GM15510 (cell line): Measurements from ENCODE around the gene DPEP1.
A peak's percentile ranks its signal among the peaks of the same experiment; 100 is the strongest.

ENCODE experiments used
- POLR2A ChIP-seq: IDR thresholded peaks from 3 replicates; pipeline ENCODE4 v1.6.1; 2011; ENCODE audit warnings: borderline replicate concordance; ENCODE audit not compliant: insufficient read length; ENCODE audit errors: extremely low read depth

The DPEP1 gene

DNA sequence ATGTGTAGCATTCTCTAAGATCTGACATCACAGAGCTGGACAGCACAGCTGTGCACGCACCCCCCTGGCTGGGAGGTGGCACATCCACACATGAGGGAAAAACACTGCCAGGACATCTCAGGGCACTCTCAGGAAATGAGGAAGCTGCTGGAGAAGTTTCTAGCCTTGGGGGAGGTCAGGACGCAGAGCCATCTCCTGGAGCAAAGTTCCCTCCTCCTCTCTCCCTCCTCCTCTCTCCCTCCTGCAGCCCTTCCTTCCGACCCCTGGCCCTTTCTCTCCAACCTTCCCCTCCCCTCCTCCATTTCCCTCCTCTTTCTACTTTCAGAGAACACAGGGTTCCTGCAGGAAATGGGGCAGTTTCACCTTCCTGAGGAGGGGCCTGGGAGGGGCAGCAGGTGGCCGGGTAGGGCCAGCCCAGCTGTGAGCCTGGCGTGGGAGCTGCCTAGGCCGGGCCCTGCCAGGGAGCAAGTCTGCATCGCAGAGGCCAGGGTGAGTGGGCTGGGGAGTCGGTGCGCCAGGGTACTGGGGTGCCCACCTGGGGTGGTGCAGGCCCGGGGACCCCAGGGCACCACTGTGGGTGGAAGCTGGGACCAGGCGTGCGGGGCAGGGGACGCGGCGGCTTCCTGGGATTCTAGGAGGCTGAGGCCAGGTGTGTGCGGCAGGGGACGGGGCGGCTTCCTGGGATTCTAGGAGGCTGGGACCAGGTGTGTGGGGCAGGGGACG is at the start of gene DPEP1:
Gene DPEP1, plus strand, starts transcription at position 412 of the 723 bp plus-strand sequence. CDS start 16,769 bp downstream, outside the sequence.
- no peak for TF ChIP-seq POLR2A

DNA sequence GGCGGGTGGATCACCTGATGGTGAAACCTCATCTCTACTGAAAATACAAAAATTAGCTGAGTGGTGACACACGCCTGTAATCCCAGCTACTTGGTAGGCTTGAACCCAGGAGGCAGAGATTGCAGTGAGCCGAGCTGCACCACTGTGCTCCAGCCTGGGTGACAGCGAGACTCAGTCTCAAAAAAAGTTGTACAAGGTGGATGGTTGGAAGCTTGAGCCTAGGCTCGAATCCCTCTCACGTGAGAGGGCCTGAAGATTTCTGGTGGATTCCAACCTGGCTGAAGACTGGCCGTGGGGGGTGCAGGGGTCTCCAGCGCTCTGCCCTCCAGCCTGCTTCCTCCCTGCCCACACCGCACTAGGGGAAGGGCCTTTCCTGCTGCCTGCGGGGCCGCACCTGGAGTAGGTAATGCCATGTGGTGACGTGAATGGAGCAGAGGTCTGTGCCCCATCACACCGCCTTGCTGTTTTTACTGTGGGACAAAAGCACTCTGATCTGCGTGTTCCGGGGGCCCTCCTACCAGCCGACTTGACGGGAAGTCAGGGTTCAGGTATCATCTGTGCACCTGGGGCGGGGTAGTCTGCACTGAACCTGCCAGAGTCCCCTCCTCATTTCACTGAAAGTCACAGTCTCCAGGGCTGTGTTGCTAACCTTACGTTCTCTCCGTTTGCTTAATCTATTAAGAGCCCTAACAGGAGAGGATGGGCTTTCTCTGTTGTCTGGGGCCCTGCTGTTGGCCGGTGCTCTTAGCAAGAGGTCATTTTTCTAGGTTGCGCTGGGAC is 48.8 kb upstream of the DPEP1 start:
- peak; percentile 23 for TF ChIP-seq POLR2A

DNA sequence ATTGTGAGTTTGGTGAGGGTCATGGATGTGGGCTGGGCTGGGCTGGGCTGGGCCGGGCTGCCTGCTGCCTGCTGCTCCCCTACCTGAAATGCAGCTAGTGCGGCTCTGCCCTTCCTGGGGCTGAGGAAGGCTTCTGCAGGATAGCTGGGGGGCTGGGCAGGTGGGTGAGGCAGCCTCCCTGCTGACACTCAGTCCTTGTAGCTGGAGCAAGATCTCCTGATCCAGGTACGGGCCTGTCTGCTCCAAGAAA is 48.3 kb upstream of the DPEP1 start:
- TF ChIP-seq POLR2A: no peak

DNA sequence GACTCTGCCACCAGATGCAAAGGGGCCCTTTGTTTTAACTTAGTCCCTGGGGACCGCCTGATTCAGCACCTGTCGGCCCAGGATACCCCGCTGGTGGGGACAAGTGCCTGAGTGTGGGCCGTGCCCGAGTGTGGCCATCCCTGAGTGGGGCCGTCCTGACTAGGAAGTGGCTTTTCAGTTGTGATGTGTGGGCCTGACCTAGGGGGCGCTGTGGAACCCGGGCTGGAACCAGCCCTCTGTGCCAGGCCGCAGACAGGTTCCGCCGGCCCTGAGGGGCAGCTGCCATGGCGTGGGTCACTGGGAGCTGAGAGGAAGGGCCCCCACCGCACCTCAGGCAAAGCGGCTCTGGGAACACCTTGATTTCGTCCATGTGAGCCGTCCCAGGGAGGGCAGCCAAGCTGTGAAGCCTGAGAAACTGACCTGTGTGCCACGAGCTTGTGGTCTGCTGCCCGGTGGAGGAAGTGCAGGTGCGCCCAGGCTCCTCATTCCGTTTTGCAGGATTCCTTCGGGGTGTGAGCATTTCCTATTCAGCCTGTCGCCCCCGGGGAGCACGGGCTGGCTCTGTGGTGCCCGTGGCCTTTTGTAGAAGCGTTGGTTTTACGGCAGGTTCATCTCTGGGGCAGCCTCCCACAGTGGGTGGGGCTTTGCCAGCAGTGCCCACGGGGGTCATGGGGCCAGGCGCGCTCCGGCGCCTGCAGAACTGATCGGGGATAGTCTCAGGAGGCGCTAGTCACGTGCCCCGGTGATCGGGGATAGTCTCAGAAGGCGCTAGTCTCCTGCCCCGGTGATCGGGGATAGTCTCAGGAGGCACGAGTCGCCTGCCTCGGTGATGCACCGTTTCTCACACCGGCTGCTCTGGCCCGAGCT is 47.7 kb upstream of the DPEP1 start:
- peak; percentile 39 for TF ChIP-seq POLR2A

DNA sequence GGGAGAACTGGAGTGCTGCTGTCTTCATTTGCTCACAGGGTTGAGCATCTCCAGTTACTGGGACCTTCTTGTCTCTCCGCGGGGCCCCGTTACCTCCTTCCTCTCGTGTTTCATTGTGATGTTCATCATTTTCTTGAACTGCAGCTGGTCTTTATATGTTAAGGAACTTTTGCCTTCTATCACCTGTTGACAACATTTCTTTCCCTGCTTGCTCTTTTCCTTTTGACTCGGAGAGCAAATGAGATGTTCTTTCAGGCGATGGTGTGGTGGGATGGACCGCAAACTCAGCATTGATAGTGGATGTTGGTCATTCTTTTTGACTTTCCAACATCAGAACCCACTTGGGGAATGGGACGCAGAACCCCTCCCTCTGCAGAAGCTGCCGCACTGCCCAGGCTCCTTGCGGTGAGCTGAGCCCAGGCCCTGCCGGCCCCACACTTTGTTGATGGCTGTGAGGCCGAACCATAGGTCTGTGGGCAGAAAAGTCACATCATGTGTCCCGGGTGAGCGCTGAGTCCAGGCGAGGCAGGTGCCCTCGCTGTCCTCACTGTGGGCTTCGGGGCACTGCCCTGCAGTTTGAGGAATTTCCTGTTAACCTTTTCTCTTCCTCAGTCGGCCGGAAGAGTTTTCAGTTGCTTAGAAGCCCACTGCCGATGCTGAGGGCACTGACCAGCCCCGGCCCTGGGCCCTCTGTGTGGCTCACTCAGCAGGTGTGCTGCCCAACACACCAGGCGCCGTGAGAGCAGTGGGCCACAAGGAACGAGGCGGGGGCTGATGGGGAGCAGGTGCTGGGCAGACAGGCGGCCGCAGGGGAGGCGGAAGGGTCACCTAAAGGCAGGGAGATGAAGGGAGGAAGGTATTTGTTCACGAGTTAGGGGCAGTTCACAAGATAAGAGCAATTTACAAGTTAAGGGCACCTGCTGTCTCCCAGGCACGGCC is 45.5 kb upstream of the DPEP1 start:
- no peak for TF ChIP-seq POLR2A

DNA sequence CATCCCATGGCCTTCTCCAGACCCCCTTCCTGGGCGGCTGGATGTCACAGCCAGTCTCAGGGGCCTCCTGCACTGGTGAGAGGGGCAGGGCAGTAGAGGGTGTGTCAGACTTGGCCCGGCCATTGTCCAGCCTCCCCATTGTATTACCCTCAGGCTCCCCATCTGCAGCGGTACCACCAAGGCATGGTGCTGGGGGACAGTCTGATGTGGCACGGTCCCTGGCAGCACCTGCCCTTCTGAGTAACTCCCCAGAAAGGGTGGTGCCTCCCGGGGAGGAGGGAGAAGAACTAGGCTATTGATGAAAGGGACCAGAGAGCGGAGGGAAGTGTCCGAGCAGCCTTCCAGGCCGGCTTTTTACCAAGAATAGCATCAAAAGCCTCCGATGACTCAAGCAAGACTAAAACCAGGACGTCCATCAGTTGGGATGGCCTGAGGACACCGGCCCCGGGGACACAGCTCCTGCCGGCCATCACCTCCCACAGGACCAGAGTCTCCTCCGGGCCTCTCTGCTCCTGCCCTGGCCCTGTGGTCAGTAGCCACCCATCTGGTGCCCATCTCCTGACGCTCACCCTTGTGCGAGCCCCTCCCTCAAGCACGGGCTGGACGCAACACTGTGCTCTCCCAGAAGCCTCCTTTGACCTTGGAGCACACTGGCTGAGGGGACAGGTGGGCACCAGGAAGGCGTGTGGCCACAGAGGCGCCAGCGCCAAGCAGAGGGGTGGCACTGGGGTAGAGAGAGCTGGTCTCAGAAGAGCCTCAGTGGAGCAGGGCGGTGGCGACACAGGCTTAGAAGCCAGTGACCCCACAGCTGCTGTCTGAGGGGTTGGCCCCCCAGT is 43.7 kb upstream of the DPEP1 start:
- no peak for TF ChIP-seq POLR2A

DNA sequence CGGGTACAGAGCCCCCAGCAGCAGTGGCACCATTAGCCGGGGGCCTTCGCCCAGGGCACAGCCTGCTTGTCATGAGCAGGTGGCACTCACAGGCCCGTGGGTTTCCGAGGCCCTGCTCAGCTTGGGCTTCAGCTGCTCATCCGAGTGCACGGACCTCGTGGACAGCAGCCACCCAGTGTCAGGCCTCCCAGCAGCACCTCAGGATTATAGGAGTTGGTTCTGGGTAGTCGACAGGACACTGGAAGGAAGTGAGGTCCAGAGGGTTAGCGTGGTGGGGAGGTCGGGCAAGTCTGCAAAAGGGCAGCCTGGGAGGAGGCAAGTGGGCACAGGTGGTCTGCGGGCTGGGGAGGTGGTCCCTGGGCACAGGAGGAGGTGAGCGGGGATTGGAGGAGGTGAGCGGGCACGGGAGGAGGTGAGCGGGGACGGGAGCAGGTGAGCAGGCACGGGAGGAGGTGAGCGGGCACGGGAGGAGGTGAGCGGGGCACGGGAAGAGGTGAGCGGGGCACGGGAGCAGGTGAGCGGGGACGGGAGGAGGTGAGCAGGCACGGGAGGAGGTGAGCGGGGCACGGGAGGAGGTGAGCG is 43.0 kb upstream of the DPEP1 start:
- no peak for TF ChIP-seq POLR2A

DNA sequence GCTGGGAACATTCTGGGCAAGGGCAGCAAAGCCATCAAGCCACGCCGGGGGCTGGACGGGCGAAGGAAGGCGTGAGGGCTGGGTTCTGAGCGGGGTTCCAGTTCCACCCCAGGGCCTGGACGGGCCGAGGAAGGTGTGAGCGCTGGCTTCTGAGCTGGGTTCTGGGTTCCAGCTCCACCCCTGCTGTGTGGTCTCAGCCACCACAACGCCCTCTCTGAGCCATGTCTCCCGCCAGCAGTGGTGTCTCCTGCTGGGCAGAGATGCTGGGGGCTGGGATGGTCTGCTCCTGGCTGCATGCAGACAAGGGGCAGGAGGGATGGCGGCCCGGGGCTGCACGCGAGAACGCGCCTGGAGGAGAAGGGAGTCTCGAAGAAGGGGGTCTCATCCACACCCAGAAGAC is 41.8 kb upstream of the DPEP1 start:
- TF ChIP-seq POLR2A: no peak

DNA sequence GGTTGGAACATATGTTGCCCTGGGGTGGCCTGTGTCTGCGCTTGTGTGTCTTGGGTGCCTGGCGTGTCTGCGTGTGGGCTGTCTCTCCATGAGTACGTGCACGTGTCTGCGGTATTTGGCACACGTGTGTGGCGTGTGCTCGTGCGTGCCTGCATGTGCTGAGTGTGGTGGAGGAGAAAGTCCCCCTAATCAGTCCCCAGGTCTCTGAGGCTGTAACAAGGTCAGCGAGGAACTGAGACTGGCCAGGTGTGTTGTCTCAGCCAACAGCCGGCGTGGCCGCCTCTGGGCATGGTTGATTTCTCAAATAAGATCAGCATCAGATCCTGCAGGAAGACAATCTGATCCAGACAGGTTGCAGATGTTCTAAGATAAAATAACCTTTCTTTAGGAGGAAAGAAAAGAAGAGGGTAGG is 41.4 kb upstream of the DPEP1 start:
- TF ChIP-seq POLR2A: no peak

DNA sequence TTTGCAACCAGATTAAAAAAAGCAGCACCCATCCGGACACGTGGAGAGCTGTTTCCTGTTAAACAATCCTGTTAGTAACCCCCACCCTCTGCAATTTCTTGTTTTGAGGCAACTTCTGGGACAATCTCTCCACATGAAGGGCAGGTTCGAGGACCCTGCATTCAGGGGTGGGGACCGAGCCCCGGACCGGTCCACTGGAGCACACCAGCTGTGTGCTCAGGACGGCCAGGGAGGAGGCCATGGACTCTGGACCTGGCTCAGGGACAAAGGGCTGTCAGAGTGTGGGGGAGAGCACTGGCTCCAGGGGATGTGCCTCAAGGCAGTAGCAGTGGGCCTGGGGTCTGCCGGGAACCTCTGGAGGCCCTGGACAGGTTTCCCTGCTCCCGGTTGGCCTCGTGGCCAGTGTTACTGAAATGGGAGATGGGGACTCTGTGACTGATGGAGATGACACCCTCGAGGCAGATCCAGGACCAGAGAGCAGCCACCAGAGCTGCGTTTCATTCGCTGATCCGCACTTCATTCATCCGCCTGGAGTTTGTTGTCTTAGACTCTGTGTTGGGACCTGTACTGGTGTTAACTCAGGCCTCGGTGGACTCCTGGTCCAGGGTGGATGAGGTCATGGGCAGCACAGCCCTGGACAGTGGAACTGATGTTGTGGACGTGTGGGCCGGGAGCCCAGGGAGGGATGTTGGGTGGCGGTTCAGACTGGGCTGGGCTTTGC is 40.8 kb upstream of the DPEP1 start:
- TF ChIP-seq POLR2A: no peak

DNA sequence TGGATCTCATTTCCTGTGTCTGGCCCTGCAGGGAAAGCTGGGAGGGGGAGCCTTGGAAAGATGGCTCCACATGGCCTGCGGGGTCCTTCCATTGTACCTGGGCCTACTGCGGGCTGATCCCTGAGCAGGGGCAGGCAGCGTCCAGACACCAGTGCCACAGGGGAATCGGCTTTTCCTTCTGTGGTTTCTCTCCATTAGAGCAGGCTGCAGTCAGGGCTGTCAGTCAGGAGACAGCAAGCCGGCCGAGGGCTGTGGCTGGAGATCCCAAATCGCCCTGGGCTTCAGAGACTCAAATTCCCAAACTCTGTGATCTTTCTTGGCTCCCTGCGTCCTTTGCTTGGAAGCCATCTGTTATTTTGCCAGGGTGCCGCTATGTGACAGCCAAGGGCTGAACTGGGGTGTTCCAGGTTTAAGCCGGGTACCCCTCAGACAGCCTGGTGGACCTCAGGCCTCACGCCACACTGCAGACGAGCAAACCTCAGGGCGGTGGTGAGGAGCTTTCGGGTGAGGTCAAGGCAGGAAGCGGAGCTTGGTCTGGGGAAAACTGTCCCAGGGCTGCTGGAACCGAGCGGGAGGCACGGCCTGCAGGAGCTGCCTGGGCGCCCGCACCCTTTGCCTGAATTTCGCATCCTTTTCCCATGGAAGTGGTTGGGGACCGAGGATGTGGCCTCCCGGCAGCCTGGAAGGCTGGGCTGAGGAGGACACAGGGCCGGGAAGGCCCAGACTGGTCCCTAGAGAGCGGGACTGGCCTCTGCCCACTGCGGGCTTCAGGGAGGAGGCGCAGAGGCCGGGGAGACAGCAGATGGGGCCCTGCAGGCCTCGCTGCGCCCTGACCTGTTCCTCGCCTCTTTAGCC is 39.4 kb upstream of the DPEP1 start:
- TF ChIP-seq POLR2A: no peak
